ENCODE results near the gene HPSE.

GRCh38 chr4:83262682-83263081 is 72.0 kb downstream of the HPSE start:
- TF ChIP-seq POLR2AphosphoS5 (IDR thresholded peaks at IDR 0.05; ENCODE audit: low read depth, low read length), result no peak
- TF ChIP-seq POLR2A (IDR thresholded peaks at IDR 0.05; ENCODE audit: low read depth, low read length), result no peak
- no peak for TF ChIP-seq TAF1 (IDR thresholded peaks at IDR 0.05; ENCODE audit: borderline replicate concordance, low read depth, low read length)

Measured in GM12892 (cell line).